IPS-18a (cell line): ENCODE measurements around the gene SKAP1.
"Not testable (repeated sequence)": the region's sequence is repeated elsewhere in the genome, so short reads cannot be mapped to it uniquely, and the experiment has no call there.

Experiments used
- H3K27ac ChIP-seq: one replicate; pipeline ENCODE4 v1.5.1; 2013; ENCODE audit warnings: low read length
- H3K27me3 ChIP-seq: one replicate; pipeline ENCODE4 v1.6.1; 2013; ENCODE audit warnings: mild to moderate bottlenecking, low read length; ENCODE audit not compliant: control insufficient read depth, insufficient read depth
- H3K36me3 ChIP-seq: one replicate; pipeline ENCODE4 v1.6.1; 2013; ENCODE audit warnings: low read depth, low read length; ENCODE audit not compliant: control insufficient read depth
- H3K4me1 ChIP-seq: one replicate; pipeline ENCODE4 v1.6.1; 2013; ENCODE audit warnings: low read depth, low read length; ENCODE audit not compliant: control insufficient read depth
- H3K4me3 ChIP-seq: one replicate; pipeline ENCODE4 v1.5.1; 2013; ENCODE audit warnings: low read length
- H3K9ac ChIP-seq: one replicate; pipeline ENCODE4 v1.6.1; 2013; ENCODE audit warnings: mild to moderate bottlenecking, low read length, moderate library complexity
- H3K9me3 ChIP-seq: one replicate; pipeline ENCODE4 v1.6.1; 2013; ENCODE audit warnings: low read depth, low read length; ENCODE audit not compliant: control insufficient read depth

Gene SKAP1

DNA sequence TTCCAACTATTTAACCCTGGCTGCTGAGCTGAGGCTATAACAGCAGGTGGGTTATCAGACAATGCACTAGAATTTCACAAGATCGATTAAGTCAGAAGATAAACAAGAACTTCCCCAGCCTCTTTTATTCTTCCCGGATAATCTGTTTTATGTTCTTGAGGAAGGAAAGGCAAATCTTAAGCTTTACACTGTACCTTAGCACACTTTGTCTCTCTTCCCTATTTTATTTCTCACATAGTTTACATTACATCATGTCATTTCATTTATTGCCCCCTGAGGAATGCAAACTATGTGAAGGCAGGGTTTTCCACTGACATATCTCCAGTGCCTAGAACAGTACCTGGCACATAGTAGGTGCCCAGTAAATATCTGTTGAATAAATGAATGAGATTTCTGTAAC lies 139.6 kb downstream of the SKAP1 start:
- Histone ChIP-seq H3K9ac (no peak overlapping the region), H3K27ac (no peak overlapping the region), H3K27me3 (no peaks in the 10 kb centered on the region), H3K36me3 (no peaks in the 10 kb centered on the region), H3K4me3 (no peak overlapping the region), H3K4me1 (no peaks in the 10 kb centered on the region), H3K9me3 (no peaks in the 10 kb centered on the region)

DNA sequence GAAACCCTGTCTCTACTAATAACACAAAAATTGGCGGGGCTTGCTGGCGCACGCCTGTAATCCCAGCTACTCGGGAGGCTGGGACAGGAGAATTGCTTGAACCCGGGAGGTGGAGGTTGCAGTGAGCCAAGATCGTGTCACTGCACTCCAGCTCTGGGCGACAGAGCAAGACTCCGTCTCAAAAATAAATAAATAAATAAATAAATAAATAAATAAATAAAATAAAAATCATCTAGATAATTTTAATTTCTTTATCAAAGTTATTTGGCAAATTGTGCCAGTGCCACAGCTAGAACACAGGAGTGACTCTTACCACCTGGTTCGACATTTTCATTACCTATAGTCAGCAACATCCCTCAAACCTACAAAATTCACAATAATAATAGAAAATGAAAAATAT lies 143.1 kb downstream of the SKAP1 start:
- H3K9ac ChIP-seq, H3K27me3 ChIP-seq: not testable (repeated sequence)

DNA sequence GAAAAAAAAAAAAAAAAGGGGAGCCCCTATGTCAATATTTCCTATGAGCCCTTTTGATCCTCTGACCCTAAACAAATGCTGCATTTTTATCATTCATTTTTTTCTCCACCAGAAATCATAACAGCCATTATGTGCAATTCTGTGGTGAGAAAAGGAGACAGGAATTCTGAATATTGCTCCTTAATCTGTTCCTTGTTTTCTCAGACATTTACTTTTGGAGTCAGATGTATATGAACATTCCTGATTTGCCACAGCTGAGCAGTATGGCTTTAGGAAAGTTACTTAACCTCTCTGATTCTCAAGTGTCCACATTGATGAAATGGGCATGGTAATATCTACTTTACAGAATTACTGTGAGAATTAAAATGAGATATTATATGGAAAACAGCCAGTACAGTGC lies 144.4 kb downstream of the SKAP1 start:
- Histone ChIP-seq H3K27ac (no peak overlapping the region), H3K4me3 (no peak overlapping the region), H3K27me3 (no peaks in the 10 kb centered on the region), H3K9me3 (no peaks in the 10 kb centered on the region), H3K36me3 (no peaks in the 10 kb centered on the region), H3K4me1 (no peaks in the 10 kb centered on the region), H3K9ac (no peak overlapping the region)

More for the DNA sequence above, 143.1 kb downstream of the SKAP1 start:
- not testable (repeated sequence) for H3K27ac ChIP-seq, H3K36me3 ChIP-seq, H3K4me1 ChIP-seq, H3K4me3 ChIP-seq, H3K9me3 ChIP-seq

DNA sequence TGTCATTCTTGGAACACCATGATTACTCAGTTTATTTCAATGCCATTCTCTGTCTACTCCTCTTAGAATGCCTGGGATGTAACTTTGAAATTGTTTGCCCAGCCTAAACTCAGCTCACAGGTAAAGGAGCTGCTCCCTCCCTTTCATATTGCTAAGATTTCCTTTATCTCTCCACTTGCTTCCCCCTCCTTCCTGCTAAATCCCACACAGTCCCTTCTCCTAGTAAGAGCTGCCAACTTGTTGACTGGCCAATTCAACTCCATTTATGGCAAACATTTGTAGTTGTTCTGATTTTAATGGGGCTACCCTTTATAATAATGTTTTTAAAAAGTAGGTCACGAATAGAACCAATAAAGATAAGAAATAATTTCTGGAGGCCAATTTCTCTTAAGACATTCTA lies 146.1 kb downstream of the SKAP1 start:
- Histone ChIP-seq H3K27me3 (no peaks in the 10 kb centered on the region), H3K9me3 (no peaks in the 10 kb centered on the region), H3K27ac (no peak overlapping the region), H3K9ac (no peak overlapping the region), H3K4me1 (no peaks in the 10 kb centered on the region), H3K4me3 (no peak overlapping the region), H3K36me3 (no peaks in the 10 kb centered on the region)

DNA sequence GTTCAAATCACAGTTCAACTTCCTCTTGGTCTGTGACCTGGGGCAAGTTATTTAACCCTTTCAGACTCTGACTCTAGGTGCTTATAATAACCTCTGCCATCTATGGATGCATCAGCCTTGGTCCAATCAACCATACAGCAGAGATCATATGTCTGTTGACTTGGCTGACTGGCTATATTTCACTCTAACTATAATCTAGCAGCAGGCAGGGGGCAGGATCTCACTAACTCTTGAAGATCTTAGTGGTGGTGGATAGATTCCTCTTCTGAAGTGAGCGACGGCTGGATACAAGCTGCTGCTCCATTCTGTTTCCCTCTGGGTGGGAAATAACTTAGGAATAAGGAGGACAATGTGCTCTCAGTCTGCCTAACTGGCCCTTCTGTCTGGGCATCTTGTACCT lies 146.6 kb downstream of the SKAP1 start:
- Histone ChIP-seq H3K27me3 (no peaks in the 10 kb centered on the region), H3K27ac (no peak overlapping the region), H3K36me3 (no peaks in the 10 kb centered on the region), H3K9ac (no peak overlapping the region), H3K4me3 (no peak overlapping the region), H3K9me3 (no peaks in the 10 kb centered on the region), H3K4me1 (no peaks in the 10 kb centered on the region)

DNA sequence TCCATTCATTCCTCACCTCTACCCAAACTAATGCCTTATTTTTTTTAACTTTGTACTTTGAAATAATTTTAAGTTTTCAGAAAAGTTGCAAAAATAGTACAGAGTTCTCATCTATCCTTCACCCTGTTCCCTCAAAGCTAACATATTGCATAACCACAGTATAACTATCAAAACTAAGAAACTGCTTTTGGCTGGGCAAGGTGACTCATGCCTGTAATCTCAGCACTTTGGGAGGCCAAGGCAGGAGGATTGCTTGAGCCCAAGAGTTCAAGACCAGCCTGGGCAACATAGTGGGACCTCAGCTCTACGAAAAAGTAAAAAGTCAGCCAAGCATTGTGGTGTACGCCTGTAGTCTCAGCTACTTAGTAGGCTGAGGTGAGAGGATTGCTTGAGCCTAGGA lies 147.7 kb downstream of the SKAP1 start:
- no peaks in the 10 kb centered on the region for H3K27me3 ChIP-seq
- H3K4me3 ChIP-seq: no peak overlapping the region
- H3K9ac ChIP-seq: no peak overlapping the region
- H3K9me3 ChIP-seq: no peaks in the 10 kb centered on the region
- H3K4me1 ChIP-seq: no peaks in the 10 kb centered on the region
- no peaks in the 10 kb centered on the region for H3K36me3 ChIP-seq
- H3K27ac ChIP-seq: no peak overlapping the region

DNA sequence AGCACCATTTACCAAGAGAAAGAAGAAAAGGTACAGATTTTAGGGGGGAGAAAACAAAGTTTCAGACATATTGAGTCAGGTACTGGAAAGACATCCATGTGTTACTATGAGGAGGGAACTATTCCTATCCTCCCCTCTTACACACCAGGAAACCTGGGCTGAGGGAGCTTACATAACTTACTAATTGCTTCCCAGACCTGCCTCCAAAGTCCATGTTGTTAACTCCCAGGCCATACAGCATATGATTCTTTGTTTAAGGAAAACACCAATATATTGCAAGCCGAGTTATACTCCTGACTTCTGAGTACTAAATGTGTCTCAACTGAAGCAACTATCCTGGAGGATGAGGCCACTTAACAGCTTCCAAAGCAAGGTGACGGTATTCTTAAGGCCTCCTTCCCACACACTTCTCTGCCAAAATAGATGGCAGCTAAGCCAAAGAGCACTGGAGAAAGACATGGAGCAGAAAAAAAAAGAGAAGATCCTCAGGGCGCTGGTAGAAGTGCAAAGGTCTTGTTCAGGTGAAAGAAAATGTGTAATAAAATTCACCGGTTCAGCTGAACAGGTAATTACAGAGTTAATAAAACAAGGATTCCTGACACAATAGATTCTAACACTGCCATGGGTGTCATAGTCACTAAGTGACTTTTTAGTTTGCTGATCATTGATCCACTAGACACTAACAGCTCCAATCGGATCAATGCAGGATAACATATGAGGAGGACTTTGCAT lies 151.1 kb downstream of the SKAP1 start:
- Histone ChIP-seq H3K27ac (no peak overlapping the region), H3K9ac (no peak overlapping the region), H3K27me3 (no peaks in the 10 kb centered on the region), H3K4me1 (no peaks in the 10 kb centered on the region), H3K9me3 (no peaks in the 10 kb centered on the region), H3K36me3 (no peaks in the 10 kb centered on the region), H3K4me3 (no peak overlapping the region)

DNA sequence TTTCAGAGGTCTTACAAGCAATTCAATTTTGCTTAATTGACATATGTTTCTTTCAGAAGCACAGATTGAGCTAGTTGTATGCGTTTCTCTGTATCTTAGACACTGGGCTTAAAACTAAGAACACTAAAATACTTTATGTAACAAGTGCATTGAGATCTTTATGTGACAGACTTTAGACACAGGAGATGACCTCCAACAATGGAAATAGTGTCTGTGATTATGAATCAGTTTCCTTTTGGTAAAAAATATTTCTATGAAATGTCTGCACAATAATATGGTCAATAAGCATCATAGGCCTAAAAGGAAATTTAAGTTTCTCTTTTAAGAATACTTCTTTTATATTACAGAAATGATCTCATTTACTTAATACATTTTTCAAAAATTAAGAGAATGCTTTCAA lies 153.2 kb downstream of the SKAP1 start:
- no peak overlapping the region for H3K4me3 ChIP-seq
- no peaks in the 10 kb centered on the region for H3K4me1 ChIP-seq
- H3K27ac ChIP-seq: no peak overlapping the region
- no peaks in the 10 kb centered on the region for H3K36me3 ChIP-seq
- H3K9ac ChIP-seq: no peak overlapping the region
- no peaks in the 10 kb centered on the region for H3K9me3 ChIP-seq
- H3K27me3 ChIP-seq: no peaks in the 10 kb centered on the region

DNA sequence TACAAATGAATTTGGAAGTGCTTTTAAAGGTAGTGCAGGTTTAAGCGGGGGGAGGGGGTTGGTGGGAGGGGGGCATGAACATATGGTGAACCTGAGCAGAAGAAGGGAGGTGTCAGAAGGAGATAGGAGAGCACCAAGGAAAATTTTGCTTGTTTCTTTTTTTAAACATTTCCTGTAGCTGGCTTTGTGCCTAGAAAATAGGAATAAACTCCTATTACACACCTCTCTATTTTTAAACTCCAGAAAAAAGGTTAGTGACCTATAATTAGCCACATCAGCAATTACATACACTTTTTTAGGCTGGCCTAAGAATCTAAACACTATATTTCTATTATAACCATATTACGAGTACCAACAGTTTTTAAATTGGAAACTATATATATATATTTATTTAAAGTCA lies 159.1 kb downstream of the SKAP1 start:
- no peaks in the 10 kb centered on the region for H3K4me1 ChIP-seq
- no peaks in the 10 kb centered on the region for H3K9me3 ChIP-seq
- no peak overlapping the region for H3K9ac ChIP-seq
- no peak overlapping the region for H3K27ac ChIP-seq
- no peak overlapping the region for H3K4me3 ChIP-seq
- H3K27me3 ChIP-seq: no peaks in the 10 kb centered on the region
- no peaks in the 10 kb centered on the region for H3K36me3 ChIP-seq

DNA sequence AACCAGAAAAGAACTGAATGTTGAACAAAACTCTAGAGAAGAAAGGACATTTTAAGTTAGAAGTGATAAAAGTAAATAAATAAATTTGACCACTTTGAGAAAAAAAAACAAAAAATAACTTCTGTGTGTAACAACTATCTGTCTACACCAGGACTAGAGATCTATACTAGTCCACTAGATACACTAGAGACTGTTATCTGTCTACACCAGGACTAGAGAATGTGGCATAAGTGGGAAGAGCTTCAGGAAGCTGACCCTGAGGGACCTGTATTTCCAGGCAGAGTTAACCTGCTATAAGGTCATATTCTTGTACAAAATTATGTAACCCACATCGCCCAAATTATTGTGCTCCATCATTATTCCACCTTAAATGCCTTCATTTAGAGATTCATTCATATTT lies 160.8 kb downstream of the SKAP1 start:
- no peak overlapping the region for H3K27ac ChIP-seq
- no peaks in the 10 kb centered on the region for H3K27me3 ChIP-seq
- no peaks in the 10 kb centered on the region for H3K9me3 ChIP-seq
- no peak overlapping the region for H3K4me3 ChIP-seq
- H3K36me3 ChIP-seq: no peaks in the 10 kb centered on the region
- no peaks in the 10 kb centered on the region for H3K4me1 ChIP-seq
- H3K9ac ChIP-seq: no peak overlapping the region

DNA sequence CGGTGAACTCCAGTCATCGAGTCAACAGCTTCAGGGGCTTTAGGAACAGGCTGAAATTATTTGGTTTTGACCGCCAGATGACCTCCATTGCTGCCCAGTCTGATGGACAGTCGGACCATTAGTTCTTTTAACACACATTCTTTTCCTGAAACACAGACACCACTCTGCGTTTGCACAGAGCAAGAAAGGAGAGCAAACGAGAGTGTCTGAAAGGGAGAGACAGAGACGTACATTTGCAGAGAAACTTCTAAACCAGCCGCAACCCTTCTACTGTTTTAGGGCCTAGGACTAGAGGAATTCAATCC lies 166.3 kb downstream of the SKAP1 start:
- no peaks in the 10 kb centered on the region for H3K27me3 ChIP-seq
- no peaks in the 10 kb centered on the region for H3K36me3 ChIP-seq
- H3K9me3 ChIP-seq: no peaks in the 10 kb centered on the region
- no peak overlapping the region for H3K9ac ChIP-seq
- H3K4me1 ChIP-seq: peaks cover 10% of the 10 kb centered on the region
- no peak overlapping the region for H3K27ac ChIP-seq
- H3K4me3 ChIP-seq: no peak overlapping the region

DNA sequence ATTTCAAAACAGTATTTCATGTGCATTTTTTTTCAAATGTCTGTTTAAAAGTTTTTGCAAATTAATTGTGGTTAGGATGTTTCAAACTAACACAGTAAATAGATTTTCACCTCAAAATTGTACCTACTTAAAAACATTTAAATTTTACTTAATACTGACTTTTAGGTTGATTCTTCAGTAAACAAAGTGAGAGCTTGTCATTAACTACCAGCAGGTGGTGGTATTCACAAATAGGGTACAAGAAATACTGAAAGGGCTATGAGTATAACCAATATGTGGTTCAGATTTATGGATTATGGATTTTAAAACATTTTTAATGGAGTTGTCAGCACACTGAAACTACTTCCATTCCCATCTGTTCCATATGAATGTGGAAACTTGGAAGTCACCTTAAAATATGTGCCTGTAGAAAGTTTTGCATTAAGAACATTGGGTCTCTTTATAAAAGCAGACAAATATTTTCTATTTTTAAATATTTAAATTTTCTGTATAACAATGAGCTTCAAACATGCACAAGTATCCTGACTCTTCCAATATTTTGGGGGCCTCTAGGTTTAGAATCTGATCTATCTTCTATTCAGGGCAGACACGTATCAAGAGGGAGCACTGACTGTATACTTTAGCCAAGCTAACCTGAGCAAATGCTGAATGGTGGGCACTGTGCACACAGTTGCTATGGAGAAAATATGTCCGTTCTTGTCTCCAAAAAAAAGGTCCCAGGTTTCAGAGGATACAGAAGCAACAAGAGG lies 166.9 kb downstream of the SKAP1 start:
- H3K4me3 ChIP-seq: no peak overlapping the region
- H3K9ac ChIP-seq: no peak overlapping the region
- peaks cover 10% of the 10 kb centered on the region for H3K4me1 ChIP-seq
- H3K27me3 ChIP-seq: no peaks in the 10 kb centered on the region
- H3K9me3 ChIP-seq: no peaks in the 10 kb centered on the region
- H3K27ac ChIP-seq: no peak overlapping the region
- no peaks in the 10 kb centered on the region for H3K36me3 ChIP-seq
